Stomach (tissue), 4 donors: ENCODE results near the gene ACP1.

Experiments used
- POLR2A ChIP-seq, 4 donors: fragments of 450-650 bp; IDR thresholded peaks; one replicate each; pipeline ENCODE4 v1.6.1; 2016; ENCODE audit warnings: antibody characterized with exemption in 4 of 4, control low read depth in 2 of 4, mild to moderate bottlenecking in 1 of 4, moderate library complexity in 1 of 4
- TF ChIP-seq, protein P1 (sequence below), 7 experiments: fragments of 450-650 bp in 4 of 7; fragments of 200-600 bp in 3 of 7; sonication (generic) in 3 of 7; IDR thresholded peaks; one replicate each; pipeline ENCODE4 v1.5.1; 2016 to 2019; ENCODE audit warnings: antibody characterized with exemption in 7 of 7, control low read depth in 2 of 7, mild to moderate bottlenecking in 1 of 7

DNA sequence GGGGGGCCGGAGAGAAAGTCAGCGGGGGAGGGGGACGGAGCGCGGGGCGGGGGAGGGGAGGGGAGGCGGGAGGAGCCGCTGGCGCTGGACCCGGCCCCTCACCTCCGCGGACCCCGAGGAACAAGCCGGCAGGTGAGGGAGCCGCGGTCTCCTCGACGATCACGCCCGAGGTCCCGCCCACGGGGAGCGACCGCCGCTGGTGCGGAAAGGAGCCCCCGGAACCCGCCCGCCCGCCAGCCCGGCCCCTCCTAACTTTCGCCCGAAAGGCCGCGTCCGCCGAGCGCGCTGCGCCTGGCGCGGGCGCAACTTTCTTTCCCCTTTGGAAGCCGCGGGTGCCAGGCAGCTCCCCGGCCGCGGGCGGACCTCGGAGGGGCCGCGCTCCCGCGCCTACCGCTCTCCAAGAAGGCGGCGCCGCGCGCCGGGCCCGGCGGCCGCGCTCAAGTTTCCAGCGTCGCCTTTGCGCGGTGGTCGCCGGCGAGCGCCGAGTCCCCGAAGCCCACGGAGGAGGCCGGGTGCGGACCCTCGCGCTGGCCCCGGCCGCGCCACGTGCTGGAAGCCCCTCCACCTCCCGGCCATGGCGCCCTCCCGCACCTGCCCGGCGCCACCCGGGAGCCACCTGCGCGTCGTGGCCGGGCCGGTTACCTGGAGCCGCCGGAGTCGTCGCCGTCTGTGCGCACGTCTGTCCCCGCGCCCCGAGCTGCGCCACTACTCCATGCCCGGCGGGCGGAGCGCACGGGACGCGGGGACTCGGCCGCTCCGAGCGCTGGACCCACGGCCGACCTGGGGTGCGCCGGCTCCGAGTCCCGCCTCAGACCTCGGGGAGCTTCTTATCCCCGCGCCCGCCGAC, 23.4 kb downstream of the ACP1 start, which contains the start of gene ALKAL2:
- TF ChIP-seq, protein P1, sequence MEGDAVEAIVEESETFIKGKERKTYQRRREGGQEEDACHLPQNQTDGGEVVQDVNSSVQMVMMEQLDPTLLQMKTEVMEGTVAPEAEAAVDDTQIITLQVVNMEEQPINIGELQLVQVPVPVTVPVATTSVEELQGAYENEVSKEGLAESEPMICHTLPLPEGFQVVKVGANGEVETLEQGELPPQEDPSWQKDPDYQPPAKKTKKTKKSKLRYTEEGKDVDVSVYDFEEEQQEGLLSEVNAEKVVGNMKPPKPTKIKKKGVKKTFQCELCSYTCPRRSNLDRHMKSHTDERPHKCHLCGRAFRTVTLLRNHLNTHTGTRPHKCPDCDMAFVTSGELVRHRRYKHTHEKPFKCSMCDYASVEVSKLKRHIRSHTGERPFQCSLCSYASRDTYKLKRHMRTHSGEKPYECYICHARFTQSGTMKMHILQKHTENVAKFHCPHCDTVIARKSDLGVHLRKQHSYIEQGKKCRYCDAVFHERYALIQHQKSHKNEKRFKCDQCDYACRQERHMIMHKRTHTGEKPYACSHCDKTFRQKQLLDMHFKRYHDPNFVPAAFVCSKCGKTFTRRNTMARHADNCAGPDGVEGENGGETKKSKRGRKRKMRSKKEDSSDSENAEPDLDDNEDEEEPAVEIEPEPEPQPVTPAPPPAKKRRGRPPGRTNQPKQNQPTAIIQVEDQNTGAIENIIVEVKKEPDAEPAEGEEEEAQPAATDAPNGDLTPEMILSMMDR (IDR thresholded peaks at IDR 0.05), result no peak
- TF ChIP-seq POLR2A (IDR thresholded peaks at IDR 0.05), result no peak
